ENCODE measurements around the gene L1CAM.

L1CAM gene

GRCh38 chrX:153922932-153923857 lies 37.2 kb upstream of the L1CAM start:
- WGBS: 94% methylated on average over 21 of the region's 25 CpGs
- DNase-seq: no peak

GRCh38 chrX:153921511-153922446 lies 35.8 kb upstream of the L1CAM start:
- Histone ChIP-seq H3K9ac (ENCODE audit: low read length) (no peak overlapping the region), H3K14ac (ENCODE audit: low read length in 2 of 2) (peak overlapping the region in 1 of 2 experiments; percentile 2), H3K27ac (ENCODE audit: low read length, poor library complexity, severe bottlenecking) (no peak overlapping the region), H2BK120ac (ENCODE audit: low read depth, low read length) (no peak overlapping the region), H3K4me2 (ENCODE audit: low read length, poor library complexity, severe bottlenecking) (no peak overlapping the region), H3K4ac (ENCODE audit: low read depth in 1 of 2, low read length in 2 of 2) (no peak overlapping the region), H3K79me1 (replicated peaks; ENCODE audit: low read length, poor library complexity, severe bottlenecking) (no peaks in the 10 kb centered on the region), H3K4me3 (ENCODE audit: insufficient read depth in 1 of 2, low read depth in 1 of 2, low read length in 2 of 2) (no peak overlapping the region), H3K36me3 (ENCODE audit: control insufficient read depth in 1 of 2, insufficient read depth in 2 of 2, low read depth in 1 of 2, low read length in 2 of 2) (no peaks in the 10 kb centered on the region), H2BK15ac (ENCODE audit: low read depth, poor library complexity, severe bottlenecking) (no peak overlapping the region), H2BK12ac (ENCODE audit: low read length in 2 of 2) (no peak overlapping the region), H3K18ac (ENCODE audit: low read depth in 1 of 2, low read length in 2 of 2) (peak overlapping the region in 1 of 2 experiments; percentile 11), H2BK5ac (ENCODE audit: low read depth, low read length, poor library complexity, severe bottlenecking) (no peak overlapping the region), H3K27me3 (ENCODE audit: control insufficient read depth in 1 of 2, insufficient read depth in 1 of 2, low read length in 2 of 2) (peaks cover 0 to 75% of the 10 kb centered on the region in 2 experiments), H3K23ac (ENCODE audit: low read length in 2 of 2) (no peak overlapping the region), H2AK5ac (ENCODE audit: low read length, severe bottlenecking) (no peak overlapping the region), H4K91ac (ENCODE audit: low read length) (no peak overlapping the region), H3K9me3 (ENCODE audit: control insufficient read depth, low read length) (no peaks in the 10 kb centered on the region), H4K8ac (ENCODE audit: low read length) (no peak overlapping the region), H2AFZ (ENCODE audit: low read depth, low read length) (peak overlapping the region; percentile 39), H3K4me1 (ENCODE audit: control insufficient read depth, insufficient read depth, low read depth, low read length) (peaks cover 15% of the 10 kb centered on the region)
- WGBS: 78% methylated on average over 25 of the region's 40 CpGs
- no peak for DNase-seq

More at GRCh38 chrX:153922932-153923857, 37.2 kb upstream of the L1CAM start:
- no peaks in the 10 kb centered on the region for H3K79me1 ChIP-seq (replicated peaks; ENCODE audit: low read length, poor library complexity, severe bottlenecking)
- no peaks in the 10 kb centered on the region for H3K36me3 ChIP-seq (ENCODE audit: control insufficient read depth in 1 of 2, insufficient read depth in 2 of 2, low read depth in 1 of 2, low read length in 2 of 2)
- H3K4me2 ChIP-seq (ENCODE audit: low read length, poor library complexity, severe bottlenecking): no peak overlapping the region
- peaks cover 0 to 67% of the 10 kb centered on the region in 2 experiments for H3K27me3 ChIP-seq (ENCODE audit: control insufficient read depth in 1 of 2, insufficient read depth in 1 of 2, low read length in 2 of 2)
- no peak overlapping the region for H3K4ac ChIP-seq (ENCODE audit: low read depth in 1 of 2, low read length in 2 of 2)
- no peak overlapping the region for H2BK5ac ChIP-seq (ENCODE audit: low read depth, low read length, poor library complexity, severe bottlenecking)
- H3K18ac ChIP-seq (ENCODE audit: low read depth in 1 of 2, low read length in 2 of 2): no peak overlapping the region
- H3K27ac ChIP-seq (ENCODE audit: low read length, poor library complexity, severe bottlenecking): no peak overlapping the region
- no peak overlapping the region for H4K91ac ChIP-seq (ENCODE audit: low read length)
- H3K4me1 ChIP-seq (ENCODE audit: control insufficient read depth, insufficient read depth, low read depth, low read length): peaks cover 19% of the 10 kb centered on the region
- H2BK15ac ChIP-seq (ENCODE audit: low read depth, poor library complexity, severe bottlenecking): no peak overlapping the region
- H2BK12ac ChIP-seq (ENCODE audit: low read length in 2 of 2): no peak overlapping the region
- no peak overlapping the region for H2BK120ac ChIP-seq (ENCODE audit: low read depth, low read length)
- no peak overlapping the region for H3K14ac ChIP-seq (ENCODE audit: low read length in 2 of 2)
- no peaks in the 10 kb centered on the region for H3K9me3 ChIP-seq (ENCODE audit: control insufficient read depth, low read length)
- no peak overlapping the region for H3K9ac ChIP-seq (ENCODE audit: low read length)
- no peak overlapping the region for H2AFZ ChIP-seq (ENCODE audit: low read depth, low read length)
- no peak overlapping the region for H3K23ac ChIP-seq (ENCODE audit: low read length in 2 of 2)
- no peak overlapping the region for H4K8ac ChIP-seq (ENCODE audit: low read length)
- no peak overlapping the region for H3K4me3 ChIP-seq (ENCODE audit: insufficient read depth in 1 of 2, low read depth in 1 of 2, low read length in 2 of 2)
- H2AK5ac ChIP-seq (ENCODE audit: low read length, severe bottlenecking): no peak overlapping the region

- 86% methylated on average over 11 of the region's 16 CpGs for WGBS
- H3K14ac ChIP-seq (ENCODE audit: low read length in 2 of 2): no peak overlapping the region
- no peaks in the 10 kb centered on the region for H3K9me3 ChIP-seq (ENCODE audit: control insufficient read depth, low read length)
- H2BK5ac ChIP-seq (ENCODE audit: low read depth, low read length, poor library complexity, severe bottlenecking): no peak overlapping the region
- no peak overlapping the region for H3K27ac ChIP-seq (ENCODE audit: low read length, poor library complexity, severe bottlenecking)
- no peak overlapping the region for H3K23ac ChIP-seq (ENCODE audit: low read length in 2 of 2)
- no peak overlapping the region for H2AK5ac ChIP-seq (ENCODE audit: low read length, severe bottlenecking)
- no peaks in the 10 kb centered on the region for H3K79me1 ChIP-seq (replicated peaks; ENCODE audit: low read length, poor library complexity, severe bottlenecking)
- no peak overlapping the region for H3K4me2 ChIP-seq (ENCODE audit: low read length, poor library complexity, severe bottlenecking)
- H2BK15ac ChIP-seq (ENCODE audit: low read depth, poor library complexity, severe bottlenecking): no peak overlapping the region
- H3K4me3 ChIP-seq (ENCODE audit: insufficient read depth in 1 of 2, low read depth in 1 of 2, low read length in 2 of 2): no peak overlapping the region
- H2BK120ac ChIP-seq (ENCODE audit: low read depth, low read length): no peak overlapping the region
- H4K91ac ChIP-seq (ENCODE audit: low read length): no peak overlapping the region
- no peak overlapping the region for H2AFZ ChIP-seq (ENCODE audit: low read depth, low read length)
- no peak overlapping the region for H3K18ac ChIP-seq (ENCODE audit: low read depth in 1 of 2, low read length in 2 of 2)
- H3K9ac ChIP-seq (ENCODE audit: low read length): no peak overlapping the region
- peaks cover 0 to 78% of the 10 kb centered on the region in 2 experiments for H3K27me3 ChIP-seq (ENCODE audit: control insufficient read depth in 1 of 2, insufficient read depth in 1 of 2, low read length in 2 of 2)
- H3K4ac ChIP-seq (ENCODE audit: low read depth in 1 of 2, low read length in 2 of 2): no peak overlapping the region
- no peak overlapping the region for H2BK12ac ChIP-seq (ENCODE audit: low read length in 2 of 2)
- no peak for DNase-seq
- H3K36me3 ChIP-seq (ENCODE audit: control insufficient read depth in 1 of 2, insufficient read depth in 2 of 2, low read depth in 1 of 2, low read length in 2 of 2): no peaks in the 10 kb centered on the region
- peaks cover 7% of the 10 kb centered on the region for H3K4me1 ChIP-seq (ENCODE audit: control insufficient read depth, insufficient read depth, low read depth, low read length)
- no peak overlapping the region for H4K8ac ChIP-seq (ENCODE audit: low read length)
Observed at GRCh38 chrX:153921070-153921469, 35.1 kb upstream of the L1CAM start.

GRCh38 chrX:153920546-153920945 lies 34.6 kb upstream of the L1CAM start:
- Histone ChIP-seq H3K4me2 (ENCODE audit: low read length, poor library complexity, severe bottlenecking) (no peak overlapping the region), H4K8ac (ENCODE audit: low read length) (no peak overlapping the region), H3K23ac (ENCODE audit: low read length in 2 of 2) (no peak overlapping the region), H3K4me3 (ENCODE audit: insufficient read depth in 1 of 2, low read depth in 1 of 2, low read length in 2 of 2) (no peak overlapping the region), H2AFZ (ENCODE audit: low read depth, low read length) (no peak overlapping the region), H2BK12ac (ENCODE audit: low read length in 2 of 2) (no peak overlapping the region), H3K9ac (ENCODE audit: low read length) (no peak overlapping the region), H3K27me3 (ENCODE audit: control insufficient read depth in 1 of 2, insufficient read depth in 1 of 2, low read length in 2 of 2) (peaks cover 0 to 77% of the 10 kb centered on the region in 2 experiments), H3K14ac (ENCODE audit: low read length in 2 of 2) (no peak overlapping the region), H3K36me3 (ENCODE audit: control insufficient read depth in 1 of 2, insufficient read depth in 2 of 2, low read depth in 1 of 2, low read length in 2 of 2) (no peaks in the 10 kb centered on the region), H3K27ac (ENCODE audit: low read length, poor library complexity, severe bottlenecking) (no peak overlapping the region), H3K9me3 (ENCODE audit: control insufficient read depth, low read length) (no peaks in the 10 kb centered on the region), H2BK15ac (ENCODE audit: low read depth, poor library complexity, severe bottlenecking) (no peak overlapping the region), H3K4me1 (ENCODE audit: control insufficient read depth, insufficient read depth, low read depth, low read length) (peaks cover 5% of the 10 kb centered on the region), H3K4ac (ENCODE audit: low read depth in 1 of 2, low read length in 2 of 2) (no peak overlapping the region), H4K91ac (ENCODE audit: low read length) (peak overlapping the region; percentile 50), H2BK120ac (ENCODE audit: low read depth, low read length) (no peak overlapping the region), H2BK5ac (ENCODE audit: low read depth, low read length, poor library complexity, severe bottlenecking) (no peak overlapping the region), H3K79me1 (replicated peaks; ENCODE audit: low read length, poor library complexity, severe bottlenecking) (no peaks in the 10 kb centered on the region), H2AK5ac (ENCODE audit: low read length, severe bottlenecking) (no peak overlapping the region), H3K18ac (ENCODE audit: low read depth in 1 of 2, low read length in 2 of 2) (no peak overlapping the region)
- DNase-seq: no peak
- 98% methylated on average over 13 of the region's 14 CpGs for WGBS
